Prostate gland (tissue), 2 donors: ENCODE measurements around the gene CEACAM6. TPM values are rescaled to one million over a fixed set of nuclear protein-coding genes. Genes with fewer than 3 reads are reported as not detected.

ENCODE experiments used
- DNase-seq: peaks from one replicate; pipeline ENCODE4 v3.0.0-alpha.2; 2019; ENCODE audit warnings: low spot score
- H3K27ac ChIP-seq, 2 donors: fragments of 200-600 bp; sonication (generic); 2 replicates each; pipeline ENCODE4 v1.5.1; 2017 to 2019
- H3K27me3 ChIP-seq: fragments of 200-600 bp; sonication (generic); replicated peaks from 2 replicates; pipeline ENCODE4 v1.5.1; 2019; ENCODE audit not compliant: insufficient read depth
- H3K36me3 ChIP-seq, 2 donors: fragments of 200-600 bp; sonication (generic); 1 replicate in 1 of 2; 2 replicates in 1 of 2; pipeline versions ENCODE4 v1.5.1 to v1.8.1; 2017 to 2019
- H3K4me1 ChIP-seq: fragments of 200-600 bp; sonication (generic); replicated peaks from 2 replicates; pipeline ENCODE4 v1.5.1; 2019
- H3K4me3 ChIP-seq, 2 donors: fragments of 200-600 bp; sonication (generic); 2 replicates each; pipeline ENCODE4 v1.5.1; 2017 to 2019
- H3K9me3 ChIP-seq: fragments of 200-600 bp; sonication (generic); 2 replicates; pipeline ENCODE4 v1.5.1; 2017
- CTCF ChIP-seq, 4 experiments: fragments of 200-600 bp in 2 of 4; fragments of 450-650 bp in 2 of 4; sonication (generic) in 2 of 4; IDR thresholded peaks; 1 replicate in 3 of 4; 2 replicates in 1 of 4; pipeline ENCODE4 v1.5.1; 2016 to 2019; ENCODE audit warnings: antibody characterized with exemption in 4 of 4, mild to moderate bottlenecking in 2 of 4, moderate library complexity in 2 of 4
- POLR2A ChIP-seq: fragments of 450-650 bp; IDR thresholded peaks from one replicate; pipeline ENCODE4 v1.6.1; 2016; ENCODE audit warnings: antibody characterized with exemption, mild to moderate bottlenecking
- POLR2AphosphoS5 ChIP-seq: sonication (generic); formaldehyde crosslinking; IDR thresholded peaks from one replicate; pipeline ENCODE4 v1.6.1; 2017; ENCODE audit warnings: antibody characterized with exemption
- WGBS: methylation state at CpG from one replicate; pipeline ENCODE4 v1.1.5; 2018; 5-methylcytosine and 5-hydroxymethylcytosine counted together
- intact Hi-C: fragments of 100-400 bp; cut with DNase I; formaldehyde crosslinking; loops from one replicate; pipeline ENCODE4 v1.14.2; 2022
- total RNA-seq, 2 donors: library from RNA; depleted of rRNA; stranded (reverse); fragments of >200 nt; gene quantifications; one replicate each; pipeline ENCODE4 v1.1.0, GENCODE V29; 2016

Gene CEACAM6
- total RNA-seq, 2 donors from 2014 or later = 2.5 to 6.3 TPM

- H3K27me3 ChIP-seq = no peaks in the 10 kb centered on the region
- TF ChIP-seq POLR2AphosphoS5 = peak; percentile 45
- no peak for TF ChIP-seq CTCF (IDR thresholded peaks at IDR 0.05)
- no peak for TF ChIP-seq POLR2A
- no peaks in the 10 kb centered on the region for H3K36me3 ChIP-seq
- peak overlapping the region in 1 of 2 donors; percentile 41 for H3K27ac ChIP-seq
- peak; percentile 55 for DNase-seq
- H3K9me3 ChIP-seq = no peaks in the 10 kb centered on the region
- no peak overlapping the region for H3K4me3 ChIP-seq
- H3K4me1 ChIP-seq = no peaks in the 10 kb centered on the region
- intact Hi-C loops = no loop called here
- 44% methylated on average over 6 of the region's 6 CpGs for WGBS
These were observed 19.2 kb downstream of the CEACAM6 start for GRCh38 chr19:41774515-41774980.

GRCh38 chr19:41776700-41777099 lies 21.4 kb downstream of the CEACAM6 start:
- Histone ChIP-seq H3K36me3 (no peaks in the 10 kb centered on the region), H3K4me3 (no peak overlapping the region), H3K9me3 (no peaks in the 10 kb centered on the region), H3K27ac (peak overlapping the region; percentile 43 to 61), H3K4me1 (no peaks in the 10 kb centered on the region), H3K27me3 (no peaks in the 10 kb centered on the region)
- TF ChIP-seq POLR2AphosphoS5 (peak; percentile 95), CTCF (IDR thresholded peaks at IDR 0.05) (no peak)
- WGBS = 36% methylated on average over 2 of the region's 2 CpGs
- intact Hi-C loops = no loop called here
- peak; percentile 81 for DNase-seq

- no peak for DNase-seq
- H3K4me1 ChIP-seq = no peaks in the 10 kb centered on the region
- TF ChIP-seq POLR2A = no peak
- peaks cover 3% of the 10 kb centered on the region for H3K27me3 ChIP-seq
- H3K27ac ChIP-seq = no peak overlapping the region
- H3K4me3 ChIP-seq = no peak overlapping the region
- no peaks in the 10 kb centered on the region for H3K36me3 ChIP-seq
- WGBS = 37% methylated on average over 5 of the region's 5 CpGs
- intact Hi-C loops = no loop called here
- no peaks in the 10 kb centered on the region for H3K9me3 ChIP-seq
These were observed 28.3 kb downstream of the CEACAM6 start for GRCh38 chr19:41783612-41784011.

- TF ChIP-seq CTCF (IDR thresholded peaks at IDR 0.05) (no peak), POLR2A (no peak), POLR2AphosphoS5 (no peak)
- Histone ChIP-seq H3K9me3 (no peaks in the 10 kb centered on the region), H3K4me3 (no peak overlapping the region), H3K4me1 (no peaks in the 10 kb centered on the region), H3K36me3 (no peaks in the 10 kb centered on the region), H3K27me3 (peaks cover 3% of the 10 kb centered on the region), H3K27ac (no peak overlapping the region)
- DNase-seq = no peak
- WGBS = 60% methylated on average over 3 of the region's 3 CpGs
- intact Hi-C loops = no loop called here
These were observed 29.0 kb downstream of the CEACAM6 start for GRCh38 chr19:41784312-41784711.

- no peaks in the 10 kb centered on the region for H3K9me3 ChIP-seq
- no peaks in the 10 kb centered on the region for H3K4me1 ChIP-seq
- H3K36me3 ChIP-seq = no peaks in the 10 kb centered on the region
- intact Hi-C loops = no loop called here
- WGBS = 38% methylated on average over 4 of the region's 4 CpGs
- TF ChIP-seq POLR2A = no peak
- TF ChIP-seq CTCF (IDR thresholded peaks at IDR 0.05) = no peak
- TF ChIP-seq POLR2AphosphoS5 = no peak
- H3K4me3 ChIP-seq = no peak overlapping the region
- no peak overlapping the region for H3K27ac ChIP-seq
- DNase-seq = no peak
- H3K27me3 ChIP-seq = peaks cover 3% of the 10 kb centered on the region
These were observed 29.4 kb downstream of the CEACAM6 start for GRCh38 chr19:41784743-41785142.
